ENCODE results near the gene PRR3.
A peak's percentile ranks its signal among the peaks of the same experiment; 100 is the strongest.

DNA sequence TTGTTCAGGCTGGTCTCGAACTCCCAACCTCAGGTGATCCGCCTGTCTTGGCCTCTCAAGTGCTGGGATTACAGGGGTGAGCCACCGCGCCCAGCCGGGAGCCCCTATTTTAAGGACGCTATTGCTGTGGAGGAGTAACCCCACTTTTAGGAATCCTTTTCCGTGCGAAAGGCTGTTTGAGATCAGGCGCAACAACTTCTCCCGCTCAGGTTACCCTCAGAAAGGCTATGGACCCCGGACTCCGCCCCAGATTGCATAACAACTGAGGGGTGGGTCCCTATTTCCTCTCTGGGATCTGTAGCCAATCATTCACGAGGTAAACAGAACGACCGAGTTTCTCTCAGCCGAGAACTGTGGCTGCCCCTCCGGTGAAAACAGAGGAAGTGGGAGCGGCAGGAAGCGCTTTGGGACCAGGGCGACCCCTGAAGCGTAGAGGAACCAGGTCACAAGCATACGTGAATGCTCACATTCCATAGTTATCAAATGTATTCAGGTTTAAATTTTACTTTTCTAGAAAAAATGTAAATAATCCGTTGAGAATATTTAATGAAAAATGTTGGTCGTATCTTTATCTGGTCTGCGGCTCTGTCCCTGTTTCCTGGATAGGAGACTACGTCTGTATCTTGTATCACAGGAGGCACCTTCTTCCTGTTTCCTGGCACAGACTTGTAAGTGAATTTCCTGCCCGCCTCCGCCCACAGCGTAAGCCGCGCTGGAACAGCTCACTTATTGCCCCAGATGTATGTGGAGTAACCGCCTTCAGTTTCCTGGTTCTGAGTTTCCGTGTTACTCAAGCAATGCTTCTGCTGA is 40.9 kb upstream of the PRR3 start:
- TF ChIP-seq, protein P1, sequence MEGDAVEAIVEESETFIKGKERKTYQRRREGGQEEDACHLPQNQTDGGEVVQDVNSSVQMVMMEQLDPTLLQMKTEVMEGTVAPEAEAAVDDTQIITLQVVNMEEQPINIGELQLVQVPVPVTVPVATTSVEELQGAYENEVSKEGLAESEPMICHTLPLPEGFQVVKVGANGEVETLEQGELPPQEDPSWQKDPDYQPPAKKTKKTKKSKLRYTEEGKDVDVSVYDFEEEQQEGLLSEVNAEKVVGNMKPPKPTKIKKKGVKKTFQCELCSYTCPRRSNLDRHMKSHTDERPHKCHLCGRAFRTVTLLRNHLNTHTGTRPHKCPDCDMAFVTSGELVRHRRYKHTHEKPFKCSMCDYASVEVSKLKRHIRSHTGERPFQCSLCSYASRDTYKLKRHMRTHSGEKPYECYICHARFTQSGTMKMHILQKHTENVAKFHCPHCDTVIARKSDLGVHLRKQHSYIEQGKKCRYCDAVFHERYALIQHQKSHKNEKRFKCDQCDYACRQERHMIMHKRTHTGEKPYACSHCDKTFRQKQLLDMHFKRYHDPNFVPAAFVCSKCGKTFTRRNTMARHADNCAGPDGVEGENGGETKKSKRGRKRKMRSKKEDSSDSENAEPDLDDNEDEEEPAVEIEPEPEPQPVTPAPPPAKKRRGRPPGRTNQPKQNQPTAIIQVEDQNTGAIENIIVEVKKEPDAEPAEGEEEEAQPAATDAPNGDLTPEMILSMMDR (IDR thresholded peaks at IDR 0.05) = no peak
- no peak for TF ChIP-seq TCF12 (IDR thresholded peaks at IDR 0.05)
- TF ChIP-seq, protein P2, sequence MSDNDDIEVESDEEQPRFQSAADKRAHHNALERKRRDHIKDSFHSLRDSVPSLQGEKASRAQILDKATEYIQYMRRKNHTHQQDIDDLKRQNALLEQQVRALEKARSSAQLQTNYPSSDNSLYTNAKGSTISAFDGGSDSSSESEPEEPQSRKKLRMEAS (IDR thresholded peaks at IDR 0.05; ENCODE audit: low read depth) = 0 out of 2 replicates have a peak, but pooled peaks have one; percentile 12
- TF ChIP-seq, protein P3, sequence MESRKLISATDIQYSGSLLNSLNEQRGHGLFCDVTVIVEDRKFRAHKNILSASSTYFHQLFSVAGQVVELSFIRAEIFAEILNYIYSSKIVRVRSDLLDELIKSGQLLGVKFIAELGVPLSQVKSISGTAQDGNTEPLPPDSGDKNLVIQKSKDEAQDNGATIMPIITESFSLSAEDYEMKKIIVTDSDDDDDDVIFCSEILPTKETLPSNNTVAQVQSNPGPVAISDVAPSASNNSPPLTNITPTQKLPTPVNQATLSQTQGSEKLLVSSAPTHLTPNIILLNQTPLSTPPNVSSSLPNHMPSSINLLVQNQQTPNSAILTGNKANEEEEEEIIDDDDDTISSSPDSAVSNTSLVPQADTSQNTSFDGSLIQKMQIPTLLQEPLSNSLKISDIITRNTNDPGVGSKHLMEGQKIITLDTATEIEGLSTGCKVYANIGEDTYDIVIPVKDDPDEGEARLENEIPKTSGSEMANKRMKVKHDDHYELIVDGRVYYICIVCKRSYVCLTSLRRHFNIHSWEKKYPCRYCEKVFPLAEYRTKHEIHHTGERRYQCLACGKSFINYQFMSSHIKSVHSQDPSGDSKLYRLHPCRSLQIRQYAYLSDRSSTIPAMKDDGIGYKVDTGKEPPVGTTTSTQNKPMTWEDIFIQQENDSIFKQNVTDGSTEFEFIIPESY (IDR thresholded peaks at IDR 0.05; ENCODE audit: borderline replicate concordance, low read depth) = no peak
- TF ChIP-seq POLR2AphosphoS5 (IDR thresholded peaks at IDR 0.05; ENCODE audit: low read depth, low read length) = no peak
